Memory B cell (primary cell): ENCODE measurements around the gene CIP2A.

Experiments
- ATAC-seq: fragments of 150-1000 bp; cut with Tn5 transposase; 2 replicates; pipeline ENCODE4 v1.10.0; 2021; ENCODE audit warnings: low read depth, mild to moderate bottlenecking, moderate library complexity
- DNase-seq, 2 donors: peaks; one replicate each; pipeline ENCODE4 v3.0.0; 2022; ENCODE audit warnings: low spot score in 2 of 2
- H3K27ac Mint-ChIP-seq: one replicate; pipeline ENCODE4 v1.8.0; 2022; ENCODE audit warnings: mild to moderate bottlenecking, moderate library complexity, mixed read lengths
- H3K27me3 Mint-ChIP-seq: one replicate; pipeline ENCODE4 v1.8.0; 2022; ENCODE audit warnings: mixed read lengths
- H3K36me3 Mint-ChIP-seq: one replicate; pipeline ENCODE4 v1.8.0; 2022; ENCODE audit warnings: mild to moderate bottlenecking, mixed read lengths
- H3K4me1 Mint-ChIP-seq: one replicate; pipeline ENCODE4 v1.8.0; 2022; ENCODE audit warnings: mixed read lengths
- H3K4me3 Mint-ChIP-seq: one replicate; pipeline ENCODE4 v1.8.0; 2022; ENCODE audit warnings: mild to moderate bottlenecking, moderate library complexity, mixed read lengths
- H3K9me3 Mint-ChIP-seq: one replicate; pipeline ENCODE4 v1.8.0; 2022; ENCODE audit warnings: mixed read lengths

CIP2A gene

GRCh38 chr3:108511490-108511889 is 77.7 kb downstream of the CIP2A start:
- H3K27ac Mint-ChIP-seq, result no peak overlapping the region
- ATAC-seq (no peak), DNase-seq (no peak)
- no peak overlapping the region for H3K4me3 Mint-ChIP-seq
- H3K27me3 Mint-ChIP-seq, result peaks cover 3% of the 10 kb centered on the region
- no peaks in the 10 kb centered on the region for H3K9me3 Mint-ChIP-seq
- no peaks in the 10 kb centered on the region for H3K4me1 Mint-ChIP-seq
- no peaks in the 10 kb centered on the region for H3K36me3 Mint-ChIP-seq

- Mint-ChIP-seq H3K27me3 (peaks cover 3% of the 10 kb centered on the region), H3K4me3 (no peak overlapping the region), H3K9me3 (no peaks in the 10 kb centered on the region), H3K36me3 (no peaks in the 10 kb centered on the region), H3K4me1 (no peaks in the 10 kb centered on the region), H3K27ac (no peak overlapping the region)
- no peak for DNase-seq
- no peak for ATAC-seq
Observed at GRCh38 chr3:108511055-108511454, 78.2 kb downstream of the CIP2A start.

- Mint-ChIP-seq H3K27me3 (peaks cover 2% of the 10 kb centered on the region), H3K9me3 (no peaks in the 10 kb centered on the region)
- no peak for DNase-seq
Observed at GRCh38 chr3:108510496-108510895, 78.7 kb downstream of the CIP2A start, which contains the start of gene MYH15. TSS of gene MYH15 (minus strand) at chr3:108510596. CDS start at chr3:108510530, 66 bp downstream.

GRCh38 chr3:108509871-108510270 is 79.4 kb downstream of the CIP2A start:
- H3K27me3 Mint-ChIP-seq, result no peaks in the 10 kb centered on the region
- no peaks in the 10 kb centered on the region for H3K4me1 Mint-ChIP-seq
- no peak for ATAC-seq

More at GRCh38 chr3:108510496-108510895, 78.7 kb downstream of the CIP2A start, which contains the start of gene MYH15:
- ATAC-seq, result no peak
- Mint-ChIP-seq H3K4me1 (no peaks in the 10 kb centered on the region), H3K4me3 (no peak within 1 kb of the TSS), H3K27ac (no peak within 1 kb of the TSS), H3K36me3 (no peaks in the 10 kb centered on the region)

GRCh38 chr3:108509263-108509662 is 80.0 kb downstream of the CIP2A start:
- Mint-ChIP-seq H3K9me3 (no peaks in the 10 kb centered on the region), H3K4me1 (no peaks in the 10 kb centered on the region), H3K36me3 (no peaks in the 10 kb centered on the region), H3K27me3 (no peaks in the 10 kb centered on the region), H3K4me3 (no peak overlapping the region), H3K27ac (no peak overlapping the region)
- DNase-seq, result no peak
- no peak for ATAC-seq

More at GRCh38 chr3:108509871-108510270, 79.4 kb downstream of the CIP2A start:
- Mint-ChIP-seq H3K36me3 (no peaks in the 10 kb centered on the region), H3K27ac (no peak overlapping the region), H3K9me3 (no peaks in the 10 kb centered on the region), H3K4me3 (no peak overlapping the region)
- no peak for DNase-seq

- no peaks in the 10 kb centered on the region for H3K9me3 Mint-ChIP-seq
Observed at GRCh38 chr3:108507902-108508301, 81.3 kb downstream of the CIP2A start.

GRCh38 chr3:108505811-108506210 is 83.4 kb downstream of the CIP2A start:
- no peak for ATAC-seq
- no peak for DNase-seq
- Mint-ChIP-seq H3K4me1 (no peaks in the 10 kb centered on the region), H3K4me3 (no peak overlapping the region), H3K27me3 (peaks cover 3% of the 10 kb centered on the region), H3K27ac (no peak overlapping the region), H3K9me3 (no peaks in the 10 kb centered on the region), H3K36me3 (no peaks in the 10 kb centered on the region)

More at GRCh38 chr3:108507902-108508301, 81.3 kb downstream of the CIP2A start:
- ATAC-seq, result no peak
- no peak overlapping the region for H3K4me3 Mint-ChIP-seq
- H3K36me3 Mint-ChIP-seq, result no peaks in the 10 kb centered on the region
- no peak overlapping the region for H3K27ac Mint-ChIP-seq
- H3K4me1 Mint-ChIP-seq, result no peaks in the 10 kb centered on the region
- no peak for DNase-seq
- H3K27me3 Mint-ChIP-seq, result no peaks in the 10 kb centered on the region

GRCh38 chr3:108503722-108504121 is 85.5 kb downstream of the CIP2A start:
- Mint-ChIP-seq H3K27me3 (peaks cover 3% of the 10 kb centered on the region), H3K36me3 (no peaks in the 10 kb centered on the region), H3K9me3 (no peaks in the 10 kb centered on the region), H3K4me1 (no peaks in the 10 kb centered on the region), H3K4me3 (no peak overlapping the region), H3K27ac (no peak overlapping the region)
- ATAC-seq, result no peak
- no peak for DNase-seq

GRCh38 chr3:108501535-108501934 is 87.7 kb downstream of the CIP2A start:
- H3K27ac Mint-ChIP-seq, result no peak overlapping the region
- no peak overlapping the region for H3K4me3 Mint-ChIP-seq
- ATAC-seq, result no peak
- no peak for DNase-seq
- peaks cover 3% of the 10 kb centered on the region for H3K27me3 Mint-ChIP-seq
- no peaks in the 10 kb centered on the region for H3K4me1 Mint-ChIP-seq
- H3K9me3 Mint-ChIP-seq, result no peaks in the 10 kb centered on the region
- H3K36me3 Mint-ChIP-seq, result no peaks in the 10 kb centered on the region

- H3K4me1 Mint-ChIP-seq, result no peaks in the 10 kb centered on the region
Observed at GRCh38 chr3:108500728-108501127, 88.5 kb downstream of the CIP2A start.

More at GRCh38 chr3:108500728-108501127, 88.5 kb downstream of the CIP2A start:
- DNase-seq, result no peak
- Mint-ChIP-seq H3K27ac (no peak overlapping the region), H3K9me3 (no peaks in the 10 kb centered on the region), H3K27me3 (peaks cover 3% of the 10 kb centered on the region), H3K36me3 (no peaks in the 10 kb centered on the region), H3K4me3 (no peak overlapping the region)
- no peak for ATAC-seq
